LNCAP (cell line): ENCODE measurements around the gene SLC39A10.

Source experiments
- TF ChIP-seq, protein P1 (sequence below): fragments of 450-650 bp; IDR thresholded peaks from 2 replicates; pipeline ENCODE4 v1.5.1; 2017; ENCODE audit warnings: mild to moderate bottlenecking

SLC39A10 gene

DNA sequence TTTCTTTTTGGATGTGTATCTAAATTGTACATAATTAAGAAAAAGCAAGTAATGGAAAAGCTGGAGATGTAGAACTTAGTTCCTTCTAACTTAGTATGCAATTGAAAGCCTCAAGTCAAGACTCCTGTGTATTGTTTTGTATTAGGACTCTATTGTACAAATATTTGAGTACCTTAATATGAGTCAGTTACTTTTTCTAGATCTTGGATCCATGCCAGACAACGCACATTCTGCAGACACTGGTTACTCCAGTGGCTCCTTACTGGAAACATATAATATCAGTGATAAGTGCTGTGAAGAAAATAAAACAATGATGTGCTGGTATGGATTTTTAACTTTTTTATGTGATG lies 1.5 kb downstream of the SLC39A10 start:
- TF ChIP-seq, protein P1, sequence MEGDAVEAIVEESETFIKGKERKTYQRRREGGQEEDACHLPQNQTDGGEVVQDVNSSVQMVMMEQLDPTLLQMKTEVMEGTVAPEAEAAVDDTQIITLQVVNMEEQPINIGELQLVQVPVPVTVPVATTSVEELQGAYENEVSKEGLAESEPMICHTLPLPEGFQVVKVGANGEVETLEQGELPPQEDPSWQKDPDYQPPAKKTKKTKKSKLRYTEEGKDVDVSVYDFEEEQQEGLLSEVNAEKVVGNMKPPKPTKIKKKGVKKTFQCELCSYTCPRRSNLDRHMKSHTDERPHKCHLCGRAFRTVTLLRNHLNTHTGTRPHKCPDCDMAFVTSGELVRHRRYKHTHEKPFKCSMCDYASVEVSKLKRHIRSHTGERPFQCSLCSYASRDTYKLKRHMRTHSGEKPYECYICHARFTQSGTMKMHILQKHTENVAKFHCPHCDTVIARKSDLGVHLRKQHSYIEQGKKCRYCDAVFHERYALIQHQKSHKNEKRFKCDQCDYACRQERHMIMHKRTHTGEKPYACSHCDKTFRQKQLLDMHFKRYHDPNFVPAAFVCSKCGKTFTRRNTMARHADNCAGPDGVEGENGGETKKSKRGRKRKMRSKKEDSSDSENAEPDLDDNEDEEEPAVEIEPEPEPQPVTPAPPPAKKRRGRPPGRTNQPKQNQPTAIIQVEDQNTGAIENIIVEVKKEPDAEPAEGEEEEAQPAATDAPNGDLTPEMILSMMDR = no peak

DNA sequence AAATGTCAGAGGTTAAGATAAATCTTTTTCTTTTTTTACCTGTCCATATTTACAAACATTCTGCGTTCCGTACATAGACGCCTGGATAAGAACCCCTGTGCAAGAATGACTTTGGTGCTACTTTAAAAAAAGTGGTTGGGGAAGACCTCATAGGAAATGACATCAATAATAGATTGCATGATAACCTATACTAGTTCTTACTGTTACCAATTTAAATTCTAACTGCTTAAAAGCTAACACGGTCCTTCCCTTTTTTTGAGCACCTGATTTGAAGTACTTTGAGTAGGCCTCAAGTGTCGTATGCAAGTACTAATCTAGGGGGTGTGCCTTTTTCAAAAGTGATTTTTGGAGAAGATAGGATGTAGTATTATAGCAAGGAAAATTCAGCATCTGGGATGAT lies 2.1 kb downstream of the SLC39A10 start:
- TF ChIP-seq, protein P1 = no peak

DNA sequence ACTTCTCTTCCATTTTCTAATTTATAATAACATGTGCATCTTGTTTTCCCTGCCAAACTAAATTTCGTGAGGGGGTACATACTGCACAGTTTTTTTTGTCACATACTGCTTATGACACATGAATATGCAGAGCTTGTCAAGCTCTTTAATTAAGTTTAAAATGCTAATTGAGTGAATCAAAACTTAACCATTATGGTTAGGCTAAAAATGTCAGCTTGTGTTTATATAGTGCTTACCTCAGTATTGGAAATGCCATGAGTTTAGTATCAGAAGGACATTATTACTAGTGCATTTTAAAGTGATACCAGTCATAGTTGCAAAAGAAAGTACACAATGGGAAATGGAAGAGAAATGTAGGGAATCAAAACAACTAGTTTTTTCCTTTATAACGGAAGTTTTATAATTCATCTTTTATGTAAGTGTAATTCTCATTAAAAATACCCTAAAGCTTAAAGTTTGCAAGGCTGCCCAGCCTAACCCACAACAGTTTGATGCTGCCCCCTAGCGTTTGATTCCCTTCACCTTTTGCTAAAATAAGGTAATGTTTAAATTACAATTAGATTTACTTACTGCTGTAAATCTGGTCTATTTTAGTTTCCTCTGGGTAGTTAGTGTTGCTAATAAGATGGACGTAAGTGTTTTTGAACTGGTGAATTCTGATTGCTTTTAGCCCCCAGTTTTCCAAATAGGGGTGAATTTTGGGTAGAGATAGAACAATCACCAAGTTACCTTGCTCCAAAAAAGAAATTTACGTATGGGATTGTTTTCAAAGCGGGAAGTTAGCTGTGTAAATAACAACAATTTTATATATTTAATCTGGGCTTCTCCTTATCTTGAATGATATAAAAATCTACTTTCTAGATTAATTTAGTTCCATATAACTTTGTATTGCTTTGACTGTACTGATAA lies 3.2 kb downstream of the SLC39A10 start:
- TF ChIP-seq, protein P1 = peak; percentile 70

DNA sequence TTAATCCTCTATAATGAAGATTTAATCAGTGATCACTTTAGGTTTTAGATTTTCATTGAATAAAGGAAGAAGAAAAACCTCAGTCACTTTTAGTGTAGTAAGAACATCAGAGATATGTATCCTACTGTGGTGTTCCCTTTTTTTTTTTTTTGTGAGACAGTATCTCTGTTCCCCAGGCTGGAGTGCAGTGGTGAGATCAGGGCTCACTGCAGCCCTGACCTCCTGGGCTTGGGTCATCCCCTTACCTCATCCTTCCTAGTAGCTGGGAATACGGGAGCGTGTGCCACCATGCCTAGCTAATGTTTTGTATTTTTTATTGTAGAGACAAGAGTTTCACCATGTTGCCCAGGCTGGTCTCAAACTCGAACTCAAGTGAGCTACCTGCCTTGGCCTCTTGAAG lies 5.1 kb downstream of the SLC39A10 start:
- TF ChIP-seq, protein P1 = no peak

DNA sequence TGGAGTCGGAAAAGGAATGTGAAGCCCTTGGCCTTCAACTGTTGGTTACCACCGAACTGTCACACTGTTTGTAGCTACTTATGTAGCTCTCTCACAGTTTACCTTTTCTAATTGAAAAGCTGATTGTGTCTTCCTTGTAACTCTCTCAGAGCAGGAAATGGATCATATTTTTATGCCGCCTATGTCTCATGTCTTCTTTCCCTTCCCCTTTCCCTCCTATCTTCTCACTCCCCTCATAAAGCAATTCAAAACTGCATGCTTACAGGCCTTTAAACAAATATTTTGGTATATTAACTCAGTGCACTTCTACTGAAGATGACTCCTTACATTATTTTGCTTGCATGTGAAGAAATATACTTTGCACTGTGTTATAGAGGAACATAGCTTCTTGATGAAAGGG lies 6.0 kb downstream of the SLC39A10 start:
- TF ChIP-seq, protein P1 = no peak

DNA sequence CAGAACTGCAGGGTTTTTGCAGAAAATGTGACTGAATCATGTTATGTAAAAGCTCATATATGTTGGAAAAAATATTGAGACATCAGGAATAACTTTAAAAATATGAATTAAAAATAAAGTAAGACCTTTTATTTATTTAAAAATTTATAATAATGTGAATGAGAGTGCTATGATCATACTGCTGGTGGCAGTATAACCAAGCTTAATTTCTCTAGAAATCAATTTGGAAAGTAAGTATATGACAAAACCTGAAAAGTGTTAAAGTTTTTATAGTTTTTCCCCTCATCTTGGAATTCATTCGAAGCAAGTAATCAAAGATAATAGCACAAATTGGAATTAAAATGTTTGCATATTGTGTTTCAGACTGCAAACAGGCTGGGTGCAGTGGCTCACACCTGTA lies 7.5 kb downstream of the SLC39A10 start:
- TF ChIP-seq, protein P1 = no peak

DNA sequence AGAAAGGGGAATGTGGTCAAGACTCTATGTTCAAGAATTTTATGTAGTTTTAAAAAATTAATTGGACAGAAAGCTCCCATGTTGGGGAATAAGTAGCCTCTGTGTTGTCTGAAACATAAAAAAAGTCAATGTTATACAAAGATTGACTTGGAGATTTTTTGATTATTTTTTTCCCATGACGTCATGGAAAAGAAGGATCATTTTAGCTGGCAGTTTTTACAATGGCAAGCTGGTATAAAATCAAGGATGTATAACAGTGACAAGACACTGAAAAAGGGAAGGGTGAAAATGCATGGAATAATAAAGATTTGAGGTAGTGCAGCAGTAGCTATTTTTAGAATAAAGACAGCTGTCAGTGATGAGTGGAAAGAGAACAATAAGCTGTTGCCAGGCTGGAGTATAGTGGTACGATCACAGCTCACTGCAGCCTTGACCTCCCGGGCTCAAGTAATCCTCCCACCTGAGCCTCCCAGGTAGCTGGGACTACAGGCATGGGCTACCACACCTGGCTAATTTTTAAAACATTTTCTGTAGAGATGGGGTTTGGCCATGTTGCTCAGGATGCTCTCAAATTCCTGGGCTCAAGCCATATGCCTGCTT lies 9.2 kb downstream of the SLC39A10 start:
- TF ChIP-seq, protein P1 = no peak
